Astrocyte (in vitro differentiated cells and primary cell): ENCODE results near the gene GLIPR2.

Experiments
- CTCF ChIP-seq: IDR thresholded peaks from 2 replicates; pipeline ENCODE4 v1.5.1; 2011; ENCODE audit warnings: low read depth, mild to moderate bottlenecking, inconsistent platforms, low read length, moderate library complexity; ENCODE audit not compliant: insufficient read depth
- EZH2 ChIP-seq: IDR thresholded peaks from 2 replicates; pipeline ENCODE4 v1.6.1; 2012; ENCODE audit warnings: mild to moderate bottlenecking, low read length, inconsistent platforms; ENCODE audit not compliant: insufficient read depth

- no peak for TF ChIP-seq CTCF
- TF ChIP-seq EZH2, result no peak
These were observed 43.1 kb upstream of the GLIPR2 start for GRCh38 chr9:36093384-36093783.
